Kidney tubule cell (primary cell): ENCODE measurements around the gene PDE9A.
"Not testable (repeated sequence)": the region's sequence is repeated elsewhere in the genome, so short reads cannot be mapped to it uniquely, and the experiment has no call there.

ENCODE experiments used
- DNase-seq: peaks from one replicate; pipeline ENCODE4 v3.0.0-alpha.2; 2018; ENCODE audit warnings: low spot score

Gene PDE9A

GRCh38 chr21:42653231-42654061 is at the start of gene PDE9A:
Gene PDE9A, plus strand, starts transcription at chr21:42653621. Its CDS starts 194 bp downstream, at chr21:42653815.
- no peak for DNase-seq

- DNase-seq = no peak
Measured at GRCh38 chr21:42607102-42607501, 46.3 kb upstream of the PDE9A start.

- DNase-seq = peak; percentile 85
Measured at GRCh38 chr21:42607525-42608102, 45.8 kb upstream of the PDE9A start.

- no peak for DNase-seq
Measured at GRCh38 chr21:42608446-42608845, 45.0 kb upstream of the PDE9A start.

GRCh38 chr21:42609811-42610210 is 43.6 kb upstream of the PDE9A start:
- DNase-seq = peak; percentile 98

GRCh38 chr21:42611852-42612251 is 41.6 kb upstream of the PDE9A start:
- no peak for DNase-seq

GRCh38 chr21:42612390-42612789 is 41.0 kb upstream of the PDE9A start:
- DNase-seq = no peak

- DNase-seq = no peak
Measured at GRCh38 chr21:42613756-42614155, 39.7 kb upstream of the PDE9A start.

- DNase-seq = no peak
Measured at GRCh38 chr21:42614396-42614795, 39.0 kb upstream of the PDE9A start.

- DNase-seq = peak; percentile 83
Measured at GRCh38 chr21:42614811-42615351, 38.5 kb upstream of the PDE9A start.

- DNase-seq = not testable (repeated sequence)
Measured at GRCh38 chr21:42615377-42615776, 38.0 kb upstream of the PDE9A start.

- DNase-seq = no peak
Measured at GRCh38 chr21:42615924-42616323, 37.5 kb upstream of the PDE9A start.

- DNase-seq = no peak
Measured at GRCh38 chr21:42616446-42616845, 37.0 kb upstream of the PDE9A start.

- no peak for DNase-seq
Measured at GRCh38 chr21:42616941-42617340, 36.5 kb upstream of the PDE9A start.

- no peak for DNase-seq
Measured at GRCh38 chr21:42617486-42617885, 35.9 kb upstream of the PDE9A start.

GRCh38 chr21:42618707-42619102 is 34.7 kb upstream of the PDE9A start:
- DNase-seq = peak; percentile 31

- DNase-seq = no peak
Measured at GRCh38 chr21:42619166-42619565, 34.3 kb upstream of the PDE9A start.

GRCh38 chr21:42619841-42620240 is 33.6 kb upstream of the PDE9A start:
- DNase-seq = no peak

- DNase-seq = peak; percentile 48
Measured at GRCh38 chr21:42621166-42621818, 32.1 kb upstream of the PDE9A start.

- DNase-seq = peak; percentile 72
Measured at GRCh38 chr21:42621819-42622177, 31.6 kb upstream of the PDE9A start.

- no peak for DNase-seq
Measured at GRCh38 chr21:42622284-42622683, 31.1 kb upstream of the PDE9A start.

GRCh38 chr21:42623694-42624093 is 29.7 kb upstream of the PDE9A start:
- no peak for DNase-seq
